B cell (primary cell): Measurements from ENCODE around the gene NFATC1. TPM values are rescaled to one million over a fixed set of nuclear protein-coding genes. Genes with fewer than 3 reads are reported as not detected.

ENCODE experiments used
- ATAC-seq: fragments of 200-7000 bp; cut with Tn5 transposase; one replicate; pipeline ENCODE4 v1.10.0; 2021; ENCODE audit warnings: low read depth, mild to moderate bottlenecking, moderate number of reproducible peaks, moderate library complexity
- CTCF ChIA-PET: fragments of 350-600 bp; sonication (Branson Sonifier 250); formaldehyde crosslinking; loops from one replicate; lab custom pipeline; 2021; ENCODE audit warnings: antibody characterized with exemption, inconsistent platforms; lab: Charles Lee
- POLR2A ChIA-PET: fragments of 350-600 bp; sonication (Branson Sonifier 250); formaldehyde crosslinking; loops from one replicate; lab custom pipeline; 2021; ENCODE audit warnings: antibody characterized with exemption; lab: Charles Lee
- DNase-seq: peaks from one replicate; pipeline ENCODE4 v3.0.0; 2013
- H2AFZ ChIP-seq: 2 replicates; pipeline ENCODE4 v1.6.1; 2012; ENCODE audit warnings: mild to moderate bottlenecking, low read depth, low read length; ENCODE audit not compliant: insufficient read depth, poor library complexity, severe bottlenecking
- H3K27ac ChIP-seq, 2 donors: 1 replicate in 1 of 2; 2 replicates in 1 of 2; pipeline ENCODE4 v1.5.1; 2012 to 2013; ENCODE audit warnings: low read length in 2 of 2, mild to moderate bottlenecking in 2 of 2, moderate library complexity in 1 of 2
- H3K27me3 ChIP-seq, 4 experiments: fragments of 200-600 bp in 1 of 4; sonication (generic) in 1 of 4; replicated peaks in 1 of 4; 1 replicate in 2 of 4; 2 replicates in 2 of 4; pipeline versions ENCODE4 v1.6.1 to v1.7.0; 2013 to 2016; ENCODE audit warnings: low read length in 3 of 4, mild to moderate bottlenecking in 2 of 4, mixed read lengths in 1 of 4, moderate library complexity in 1 of 4; ENCODE audit not compliant: insufficient read depth in 4 of 4, control insufficient read depth in 3 of 4; ENCODE audit errors: control extremely low read depth in 1 of 4
- H3K36me3 ChIP-seq, 2 experiments: replicated peaks in 1 of 2; 1 replicate in 1 of 2; 2 replicates in 1 of 2; pipeline versions ENCODE4 v1.6.1 to v1.7.1; 2013; ENCODE audit warnings: low read length in 1 of 2; ENCODE audit not compliant: insufficient read depth in 2 of 2, control insufficient read depth in 1 of 2; ENCODE audit errors: control extremely low read depth in 1 of 2, extremely low read depth in 1 of 2
- H3K4me1 ChIP-seq, 2 donors: fragments of 200-600 bp in 1 of 2; sonication (generic) in 1 of 2; 1 replicate in 1 of 2; 2 replicates in 1 of 2; pipeline versions ENCODE4 v1.5.1 to v1.6.1; 2013 to 2017; ENCODE audit warnings: low read length in 2 of 2; ENCODE audit not compliant: control insufficient read depth in 2 of 2, insufficient read depth in 2 of 2
- H3K4me2 ChIP-seq: replicated peaks from 2 replicates; pipeline ENCODE3; 2012; ENCODE audit warnings: mild to moderate bottlenecking, low read depth, low read length; ENCODE audit not compliant: poor library complexity, severe bottlenecking
- H3K4me3 ChIP-seq, 5 experiments: fragments of 200-600 bp in 1 of 5; sonication (generic) in 1 of 5; 1 replicate in 3 of 5; 2 replicates in 2 of 5; pipeline versions ENCODE4 v1.5.1 to v1.7.0; 2011 to 2016; ENCODE audit warnings: low read length in 4 of 5, mild to moderate bottlenecking in 4 of 5, low read depth in 2 of 5, control low read depth in 1 of 5, moderate library complexity in 1 of 5; ENCODE audit not compliant: insufficient read depth in 1 of 5; ENCODE audit errors: control extremely low read depth in 1 of 5, extremely low read depth in 1 of 5
- H3K79me2 ChIP-seq: fragments of 200-600 bp; sonication (generic); one replicate; pipeline ENCODE4 v1.6.0; 2016; ENCODE audit warnings: low read length; ENCODE audit not compliant: control insufficient read depth, insufficient read depth
- H3K9ac ChIP-seq: fragments of 200-600 bp; sonication (generic); 2 replicates; pipeline ENCODE4 v1.6.1; 2017; ENCODE audit warnings: mild to moderate bottlenecking, low read length, moderate library complexity
- H3K9me3 ChIP-seq, 3 donors: one replicate each; pipeline versions ENCODE4 v1.6.1 to v1.7.1; 2013; ENCODE audit warnings: low read length in 2 of 3; ENCODE audit not compliant: control insufficient read depth in 2 of 3, insufficient read depth in 1 of 3; ENCODE audit errors: control extremely low read depth in 1 of 3
- H4K20me1 ChIP-seq: 2 replicates; pipeline ENCODE4 v1.6.0; 2012; ENCODE audit warnings: mild to moderate bottlenecking, low read length; ENCODE audit not compliant: insufficient read depth, control insufficient read depth, poor library complexity, severe bottlenecking
- H3K27ac Mint-ChIP-seq: one replicate; pipeline ENCODE4 v1.8.0; 2021; ENCODE audit warnings: mixed read lengths
- H3K27me3 Mint-ChIP-seq: one replicate; pipeline ENCODE4 v1.8.0; 2021; ENCODE audit warnings: mixed read lengths
- H3K4me1 Mint-ChIP-seq: one replicate; pipeline ENCODE4 v1.8.0; 2021; ENCODE audit warnings: mixed read lengths
- H3K4me3 Mint-ChIP-seq: one replicate; pipeline ENCODE4 v1.8.0; 2021; ENCODE audit warnings: mixed read lengths
- H3K9me3 Mint-ChIP-seq: one replicate; pipeline ENCODE4 v1.8.0; 2022; ENCODE audit warnings: mixed read lengths; ENCODE audit not compliant: insufficient read depth
- CTCF ChIP-seq: fragments of 200-600 bp; IDR thresholded peaks from one replicate; pipeline ENCODE4 v1.8.0; 2022; ENCODE audit warnings: antibody characterized with exemption, mild to moderate bottlenecking
- EZH2 ChIP-seq: IDR thresholded peaks from 2 replicates; pipeline ENCODE4 v1.6.1; 2012; ENCODE audit warnings: borderline replicate concordance, low read depth, mild to moderate bottlenecking, moderate library complexity, low read length; ENCODE audit not compliant: insufficient read depth, poor library complexity, severe bottlenecking
- WGBS: methylation state at CpG from one replicate; pipeline ENCODE4 v1.1.5; 2013; ENCODE audit warnings: missing lambda C conversion rate; ENCODE audit not compliant: insufficient coverage; 5-methylcytosine and 5-hydroxymethylcytosine counted together
- intact Hi-C: fragments of 100-400 bp; cut with micrococcal nuclease; formaldehyde crosslinking; loops from one replicate; pipeline ENCODE4 v1.10.0; 2022
- polyA plus RNA-seq: library from polyadenylated mRNA; depleted of rRNA; stranded (reverse); fragments of >200 nt; gene quantifications from 2 replicates; pipeline ENCODE4 v1.2.3, GENCODE V29; 2012
- total RNA-seq, 2 donors: library from RNA; stranded (reverse); fragments of 120-200 nt in 1 of 2; gene quantifications; 1 replicate in 1 of 2; 2 replicates in 1 of 2; pipeline versions ENCODE4 v1.2.3 to v1.2.4, GENCODE V29; 2013 to 2022

Gene NFATC1
- total and polyA plus RNA-seq, 2 donors (not counting 1 experiment from before 2014, with no cell fraction given): 32.2 to 108 TPM

- H3K4me2 ChIP-seq: peak overlapping the region; percentile 98
- CTCF ChIA-PET: interaction anchor here (0.9 to 4.3 kb wide), 13 partner anchors 8 to 133 kb away, joined by 3 to 38 read pairs (median 8); no protein-coding TSS in a partner anchor
- Mint-ChIP-seq H3K4me1 (peaks cover 53% of the 10 kb centered on the region), H3K4me3 (peak overlapping the region; percentile 88), H3K27ac (peak overlapping the region; percentile 95), H3K9me3 (no peaks in the 10 kb centered on the region), H3K27me3 (no peaks in the 10 kb centered on the region)
- H3K36me3 ChIP-seq: peaks cover 0 to 6% of the 10 kb centered on the region in 2 experiments
- H3K4me3 ChIP-seq: peak overlapping the region in 3 of 5 experiments; percentile 39 to 60 (median 60)
- H2AFZ ChIP-seq: no peak overlapping the region
- peak overlapping the region in 1 of 2 donors; percentile 12 for H3K27ac ChIP-seq
- intact Hi-C loops: no loop called here
- DNase-seq: peak; percentile 16
- peaks cover 55% of the 10 kb centered on the region for H3K79me2 ChIP-seq
- no peaks in the 10 kb centered on the region for H3K9me3 ChIP-seq
- H4K20me1 ChIP-seq: peaks cover 28% of the 10 kb centered on the region
- POLR2A ChIA-PET: interaction anchor here (1.1 to 2.6 kb wide), 5 partner anchors 9 to 126 kb away, joined by 3 to 13 read pairs (median 5); no protein-coding TSS in a partner anchor
- ATAC-seq: no peak
- 93% methylated on average over 21 of the region's 27 CpGs for WGBS
- H3K27me3 ChIP-seq: peaks cover 0 to 3% (median 0%) of the 10 kb centered on the region in 4 experiments
- peak overlapping the region; percentile 72 for H3K9ac ChIP-seq
- H3K4me1 ChIP-seq: peaks cover 55 to 65% of the 10 kb centered on the region in 2 donors
- TF ChIP-seq EZH2 (no peak), CTCF (no peak)
Observed at GRCh38 chr18:79397247-79397829, 1.6 kb downstream of the NFATC1 start.
